GM21423 (cell line): ENCODE results near the gene MRPL51.
"Not testable (repeated sequence)": the region's sequence is repeated elsewhere in the genome, so short reads cannot be mapped to it uniquely, and the experiment has no call there.

Experiments used
- ATAC-seq: cut with Tn5 transposase; IDR thresholded peaks from one replicate; pipeline ENCODE4 v1.9.1; 2021; ENCODE audit warnings: mild to moderate bottlenecking, moderate library complexity; ENCODE audit not compliant: unreplicated experiment

Gene MRPL51

DNA sequence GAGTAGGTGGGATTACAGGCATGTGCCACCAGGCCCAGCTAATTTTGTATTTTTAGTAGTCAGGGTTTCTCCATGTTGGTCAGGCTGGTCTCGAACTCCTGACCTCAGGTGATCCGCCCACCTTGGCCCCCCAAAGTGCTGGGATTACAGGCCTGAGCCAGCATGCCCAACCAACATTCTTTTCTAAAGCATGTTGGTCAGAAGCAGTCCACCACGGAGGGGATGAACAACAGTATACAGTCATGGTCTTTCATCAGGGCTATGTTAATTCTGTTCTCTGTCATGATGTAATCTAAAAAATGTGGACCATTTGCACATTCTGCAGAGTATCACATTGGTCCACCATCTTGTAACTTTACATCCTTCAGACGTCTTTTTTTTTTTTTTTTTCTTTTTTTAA lies 3.6 kb downstream of the MRPL51 start:
- no peak for ATAC-seq

DNA sequence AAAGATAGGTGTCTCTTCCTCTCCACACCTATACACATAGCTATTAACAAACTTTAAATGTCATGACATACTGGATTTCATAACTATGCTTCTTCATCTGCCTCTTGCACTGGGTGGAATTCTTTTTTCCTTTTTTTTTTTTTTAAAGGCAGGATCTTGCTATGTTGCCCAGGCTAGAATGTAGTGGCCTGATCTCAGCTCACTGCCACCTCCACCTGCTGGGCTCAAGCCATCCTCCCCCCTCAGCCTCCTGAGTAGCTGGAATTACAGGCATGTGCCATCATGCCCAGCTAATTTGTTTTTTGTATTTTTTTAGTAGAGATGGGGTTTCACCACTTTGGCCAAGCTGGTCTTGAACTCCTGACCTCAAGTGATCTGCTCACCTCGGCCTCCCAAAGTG lies 4.8 kb downstream of the MRPL51 start:
- ATAC-seq, result no peak

DNA sequence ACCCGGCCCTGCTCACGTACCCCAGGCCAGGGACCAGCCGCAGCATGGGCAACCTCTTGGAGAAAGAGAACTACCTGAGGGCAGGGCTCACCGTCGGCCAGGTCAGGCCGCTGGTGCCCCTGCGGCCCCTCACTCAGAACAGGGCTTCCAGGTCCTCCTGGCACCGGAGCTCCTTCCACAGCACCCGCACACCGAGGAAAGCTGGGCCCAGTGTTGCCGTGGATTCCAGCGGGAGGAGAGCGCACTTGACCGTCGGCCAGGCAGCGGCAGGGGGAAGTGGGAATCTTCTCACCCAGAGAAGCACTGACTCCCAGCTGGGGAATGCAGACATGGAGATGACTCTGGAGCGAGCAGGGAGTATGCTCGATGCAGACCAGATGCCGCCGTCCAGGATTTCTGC lies 14.6 kb downstream of the MRPL51 start:
- ATAC-seq, result no peak

DNA sequence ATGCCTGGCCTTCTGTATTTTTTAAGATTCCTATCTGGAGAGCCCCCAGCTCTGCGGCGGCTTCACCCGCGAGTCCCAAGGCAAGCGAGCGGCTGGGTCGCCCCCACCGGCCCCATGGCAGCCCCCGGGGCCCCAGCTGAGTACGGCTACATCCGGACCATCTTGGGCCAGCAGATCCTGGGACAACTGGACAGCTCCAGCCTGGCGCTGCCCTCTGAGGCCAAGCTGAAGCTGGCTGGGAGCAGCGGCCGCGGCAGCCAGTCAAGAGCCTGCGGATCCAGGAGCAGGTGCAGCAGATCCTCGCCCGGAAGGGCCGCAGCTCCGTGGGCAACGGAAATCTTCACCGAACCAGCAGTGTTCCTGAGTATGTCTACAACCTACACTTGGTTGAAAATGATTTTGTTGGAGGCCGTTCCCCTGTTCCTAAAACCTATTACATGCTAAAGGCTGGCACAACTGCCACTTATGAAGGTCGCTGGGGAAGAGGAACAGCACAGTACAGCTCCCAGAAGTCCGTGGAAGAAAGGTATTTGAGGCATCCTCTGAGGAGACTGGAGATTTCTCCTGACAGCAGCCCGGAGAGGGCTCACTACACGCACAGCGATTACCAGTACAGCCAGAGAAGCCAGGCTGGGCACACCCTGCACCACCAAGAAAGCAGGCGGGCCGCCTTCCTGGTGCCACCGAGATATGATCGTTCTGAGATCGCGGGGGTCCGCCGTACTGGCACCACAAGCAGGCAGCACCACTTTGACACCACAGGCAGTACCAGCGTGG lies 15.3 kb downstream of the MRPL51 start:
- not testable (repeated sequence) for ATAC-seq

DNA sequence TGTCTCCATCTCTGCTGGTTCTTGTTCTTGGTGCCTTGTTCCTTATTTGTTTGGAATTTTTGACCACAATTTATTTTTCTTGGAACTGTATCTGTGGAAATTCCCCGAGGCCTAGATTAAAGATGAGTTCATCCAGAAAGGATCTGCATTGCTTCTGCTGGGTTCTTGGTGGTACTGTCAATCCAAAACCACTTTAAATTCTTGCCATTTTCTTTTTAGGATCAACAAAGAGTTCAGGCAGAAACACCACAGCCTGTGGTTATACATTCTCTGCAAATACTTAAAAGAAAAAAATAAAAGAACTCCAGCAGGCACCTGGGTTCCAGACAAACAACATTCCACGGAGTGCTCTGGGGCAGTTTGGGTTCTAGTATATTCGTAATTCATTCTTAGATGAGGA lies 16.6 kb downstream of the MRPL51 start:
- no peak for ATAC-seq

DNA sequence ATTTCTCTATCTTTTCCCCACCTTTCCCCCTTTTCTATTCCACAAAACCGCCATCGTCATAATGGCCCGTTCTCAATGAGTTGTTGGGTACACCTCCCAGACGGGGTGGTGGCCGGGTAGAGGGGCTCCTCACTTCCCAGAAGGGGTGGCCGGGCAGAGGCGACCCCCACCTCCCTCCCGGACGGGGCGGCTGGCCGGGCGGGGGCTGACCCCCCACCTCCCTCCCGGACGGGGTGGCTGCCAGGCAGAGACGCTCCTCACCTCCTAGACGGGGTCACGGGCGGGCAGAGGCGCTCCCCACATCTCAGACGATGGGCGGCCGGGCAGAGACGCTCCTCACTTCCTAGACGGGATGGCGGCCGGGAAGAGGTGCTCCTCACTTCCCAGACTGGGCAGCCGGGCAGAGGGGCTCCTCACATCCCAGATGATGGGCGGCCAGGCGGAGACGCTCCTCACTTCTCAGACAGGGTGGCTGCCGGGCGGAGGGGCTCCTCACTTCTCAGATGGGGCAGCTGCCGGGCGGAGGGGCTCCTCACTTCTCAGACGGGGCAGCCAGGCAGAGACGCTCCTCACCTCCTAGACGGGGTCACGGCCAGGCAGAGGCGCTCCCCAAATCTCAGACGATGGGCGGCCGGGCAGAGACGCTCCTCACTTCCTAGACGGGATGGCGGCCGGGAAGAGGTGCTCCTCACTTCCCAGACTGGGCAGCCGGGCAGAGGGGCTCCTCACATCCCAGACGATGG lies 17.7 kb downstream of the MRPL51 start:
- not testable (repeated sequence) for ATAC-seq

DNA sequence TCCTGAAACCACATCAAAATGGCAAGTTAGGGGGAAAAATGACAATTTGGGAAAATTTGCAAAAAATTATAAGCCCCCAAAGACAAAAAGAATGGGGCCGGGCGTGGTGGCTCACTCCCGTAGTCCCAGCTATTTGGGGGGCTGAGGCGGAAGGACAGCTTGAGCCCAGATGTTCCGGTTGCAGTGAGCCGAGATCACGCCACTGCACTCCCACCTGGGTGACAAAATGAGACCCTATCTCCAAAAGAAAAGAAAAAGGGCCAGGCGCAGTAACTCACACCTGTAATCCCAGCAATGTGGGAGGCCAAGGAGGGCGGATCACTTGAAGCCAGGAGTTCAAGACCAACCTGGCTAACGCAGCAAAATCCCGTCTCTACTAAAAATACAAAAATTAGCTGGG lies 20.6 kb downstream of the MRPL51 start:
- no peak for ATAC-seq

DNA sequence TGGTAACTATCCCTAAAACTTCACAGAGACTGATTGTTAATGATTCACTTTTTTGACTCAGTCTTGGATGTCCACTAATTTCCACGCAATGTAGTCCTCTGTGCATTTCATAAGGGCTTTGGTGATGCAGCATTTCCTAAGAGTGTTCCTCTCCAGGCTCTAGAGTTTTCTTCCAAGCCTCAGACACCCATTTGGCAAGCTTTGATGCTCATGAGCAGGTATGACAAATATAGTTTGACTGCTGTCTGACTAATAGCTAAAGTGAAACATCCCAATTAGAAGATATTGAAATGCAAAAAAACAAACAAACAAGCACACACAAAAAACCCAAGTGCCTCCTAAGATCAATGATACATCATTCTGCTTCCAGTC lies 21.1 kb downstream of the MRPL51 start:
- ATAC-seq, result no peak

DNA sequence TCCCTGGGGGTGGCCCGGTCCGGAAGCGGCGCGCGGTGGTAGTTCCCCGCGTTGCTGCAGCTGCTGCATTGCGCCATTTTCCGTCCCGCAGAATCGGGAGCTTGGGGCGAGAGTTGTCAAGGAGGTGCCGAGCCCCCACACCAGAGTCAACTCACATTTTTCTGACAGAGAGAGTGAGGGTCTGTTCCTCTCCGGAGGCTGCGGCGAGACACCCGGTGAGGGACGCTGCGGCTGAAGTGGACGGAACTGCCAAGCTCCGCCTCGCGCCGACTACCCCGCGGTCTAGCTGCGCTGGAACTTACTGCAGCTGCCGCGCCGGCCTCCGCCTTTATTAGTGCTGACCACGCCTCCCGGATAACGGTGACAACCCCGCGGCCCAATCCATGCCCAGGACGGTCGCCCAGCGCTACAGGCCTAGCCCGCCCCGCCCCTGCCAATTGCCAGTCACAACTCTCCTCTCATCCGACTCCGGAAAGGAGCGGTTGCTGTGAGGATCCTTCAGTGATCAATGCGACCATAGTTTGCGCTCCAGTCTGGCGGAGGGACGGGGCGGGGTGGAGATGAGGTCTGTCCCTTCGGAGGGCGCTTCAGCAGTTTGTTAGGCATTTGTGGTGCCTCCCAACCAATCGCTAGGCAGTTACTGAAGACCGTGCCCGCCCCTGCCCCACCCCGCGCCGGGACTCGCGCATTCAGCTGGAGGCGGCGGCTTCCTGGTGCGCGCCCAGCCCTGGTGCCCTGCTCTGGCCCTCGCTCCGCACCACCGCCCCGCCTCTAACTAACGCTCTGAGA lies 22.5 kb downstream of the MRPL51 start, which contains the start of gene VAMP1:
TSS of gene VAMP1 (minus strand) at position 303 of the 789 bp plus-strand sequence. CDS start at position 157, 146 bp downstream.
- peak; percentile 91 for ATAC-seq

DNA sequence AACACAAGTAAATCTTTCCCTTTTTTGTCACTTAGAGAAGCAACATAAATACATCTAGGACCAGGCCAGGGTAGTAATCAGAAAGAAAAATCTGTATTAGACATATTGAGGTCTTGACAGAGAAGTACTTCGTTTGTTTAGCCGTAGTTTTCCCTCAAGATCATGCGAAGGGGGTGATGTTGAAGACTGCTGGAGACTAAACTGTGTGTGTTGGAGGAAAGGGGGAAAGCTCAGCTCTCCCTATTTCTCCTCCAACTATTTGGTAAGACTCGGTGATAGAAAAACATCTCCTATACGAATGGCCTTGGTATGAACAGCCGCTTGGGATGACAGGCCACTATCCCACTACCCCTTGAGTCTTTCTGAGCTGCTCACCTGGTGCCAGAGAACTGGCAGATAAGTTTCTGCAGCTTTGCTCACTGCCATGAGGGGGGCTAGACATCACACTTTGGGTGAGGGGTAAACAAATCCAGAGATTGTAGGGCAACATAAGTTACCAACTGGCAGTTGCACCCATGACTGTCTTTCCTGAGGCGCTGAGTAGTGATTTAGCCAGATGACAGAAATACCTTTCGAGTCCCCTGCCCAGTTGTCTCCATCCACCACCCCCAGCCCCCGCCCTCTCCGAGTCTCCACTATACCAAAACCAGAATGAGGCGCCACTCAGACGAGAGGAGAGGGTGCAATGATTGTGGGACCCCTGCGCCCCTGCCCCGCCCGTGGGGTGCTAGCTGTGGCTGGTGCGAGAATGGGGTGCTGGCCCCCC lies 23.3 kb downstream of the MRPL51 start:
- no peak for ATAC-seq

DNA sequence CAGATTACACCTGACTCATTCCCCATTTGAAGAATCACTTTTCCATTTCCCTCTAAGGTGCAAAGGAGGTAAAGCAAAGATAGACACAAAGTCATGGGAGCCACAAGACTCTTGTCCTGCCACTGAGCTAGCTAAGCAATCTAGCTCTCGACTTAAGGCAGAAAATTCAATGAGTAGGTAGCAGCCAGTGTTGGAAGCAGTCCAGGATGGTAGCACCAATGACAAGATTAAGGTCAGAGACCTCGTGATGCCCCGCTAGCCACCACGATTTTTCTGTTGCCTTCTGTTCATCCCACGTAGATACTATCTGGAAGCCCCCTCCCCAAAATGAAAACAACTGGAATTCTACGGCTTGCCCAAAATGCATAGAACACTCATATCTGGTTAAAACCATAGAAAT lies 24.0 kb downstream of the MRPL51 start:
- ATAC-seq, result no peak

DNA sequence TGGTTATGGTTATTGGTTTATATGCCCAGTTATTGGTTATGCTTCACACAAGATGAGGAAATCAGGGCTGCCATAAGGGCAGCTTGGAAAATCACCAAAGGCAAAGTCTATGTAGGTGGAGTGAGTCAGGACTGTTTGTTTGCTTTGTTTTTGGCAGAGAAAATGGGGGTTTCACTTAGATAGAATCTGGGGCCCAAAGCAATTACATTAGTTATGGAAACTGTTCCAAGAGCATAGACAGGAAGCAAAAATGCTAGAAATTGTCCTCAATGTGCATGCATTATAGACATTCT lies 24.8 kb downstream of the MRPL51 start:
- ATAC-seq, result no peak

DNA sequence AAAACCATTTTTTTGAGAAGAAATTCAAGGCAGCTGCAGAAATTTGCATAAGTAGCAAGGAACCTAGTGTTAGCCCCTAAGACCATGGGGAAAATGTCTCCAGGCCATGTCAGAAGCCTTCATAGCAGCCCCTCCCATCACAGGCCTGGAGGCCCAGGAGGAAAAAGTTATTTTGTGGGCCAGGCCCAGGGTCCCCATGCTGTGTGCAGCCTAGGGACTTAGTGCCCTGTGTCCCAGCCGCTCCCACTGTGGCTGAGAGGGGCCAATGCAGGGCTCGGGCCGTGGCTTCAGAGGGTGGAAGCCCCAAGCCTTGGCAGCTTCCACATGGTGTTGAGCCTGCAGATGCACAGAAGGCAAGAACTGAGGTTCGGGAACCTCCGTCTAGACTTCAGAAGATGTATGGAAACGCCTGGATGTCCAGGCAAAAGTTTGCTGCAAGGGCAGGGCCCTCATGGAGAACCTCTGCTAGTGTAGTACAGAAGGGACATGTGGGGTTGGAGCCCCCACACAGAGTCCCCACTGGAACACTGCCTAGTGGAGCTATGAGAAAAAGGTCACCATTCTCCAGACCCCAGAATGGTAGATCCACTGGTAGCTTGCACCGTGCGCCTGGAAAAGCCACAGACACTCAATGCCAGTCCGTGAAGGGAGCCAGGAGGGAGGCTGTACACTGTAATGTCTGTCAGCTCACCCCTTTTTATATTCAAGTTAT lies 25.3 kb downstream of the MRPL51 start:
- not testable (repeated sequence) for ATAC-seq

DNA sequence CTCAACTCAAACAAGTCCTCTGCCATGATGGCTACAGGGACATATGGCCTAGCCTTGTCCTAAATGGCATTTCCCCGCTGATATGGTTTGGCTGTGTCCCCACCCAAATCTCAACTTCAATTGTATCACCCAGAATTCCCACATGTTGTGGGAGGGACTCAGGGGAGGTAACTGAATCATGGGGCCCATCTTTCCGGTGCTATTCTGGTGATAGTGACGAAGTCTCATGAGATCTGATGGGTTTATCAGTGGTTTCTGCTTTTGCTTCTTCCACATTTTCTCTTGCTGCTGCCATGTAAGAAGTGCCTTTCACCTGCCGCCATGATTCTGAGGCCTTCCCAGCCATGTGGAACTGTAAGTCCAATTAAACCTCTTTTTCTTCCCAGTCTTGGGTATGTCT lies 26.3 kb downstream of the MRPL51 start:
- not testable (repeated sequence) for ATAC-seq

DNA sequence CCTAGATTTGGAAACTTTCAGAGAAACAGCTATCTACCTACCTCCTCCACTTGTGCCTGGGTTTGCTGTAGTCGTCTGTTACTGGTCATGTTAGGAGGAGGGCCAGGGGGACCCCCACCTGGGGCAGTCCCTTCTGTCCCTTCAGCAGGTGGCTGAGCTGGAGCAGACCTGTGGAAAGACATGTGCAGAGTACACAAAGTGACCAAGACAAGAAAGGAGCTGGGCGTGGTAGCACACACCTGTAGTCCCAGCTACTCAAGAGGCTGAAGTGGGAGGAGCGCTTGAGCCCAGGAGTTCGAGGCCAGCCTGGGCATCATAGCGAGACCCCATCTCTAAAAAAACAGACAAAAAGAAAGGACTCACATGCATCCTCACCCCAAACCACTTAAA lies 26.9 kb downstream of the MRPL51 start:
- no peak for ATAC-seq

DNA sequence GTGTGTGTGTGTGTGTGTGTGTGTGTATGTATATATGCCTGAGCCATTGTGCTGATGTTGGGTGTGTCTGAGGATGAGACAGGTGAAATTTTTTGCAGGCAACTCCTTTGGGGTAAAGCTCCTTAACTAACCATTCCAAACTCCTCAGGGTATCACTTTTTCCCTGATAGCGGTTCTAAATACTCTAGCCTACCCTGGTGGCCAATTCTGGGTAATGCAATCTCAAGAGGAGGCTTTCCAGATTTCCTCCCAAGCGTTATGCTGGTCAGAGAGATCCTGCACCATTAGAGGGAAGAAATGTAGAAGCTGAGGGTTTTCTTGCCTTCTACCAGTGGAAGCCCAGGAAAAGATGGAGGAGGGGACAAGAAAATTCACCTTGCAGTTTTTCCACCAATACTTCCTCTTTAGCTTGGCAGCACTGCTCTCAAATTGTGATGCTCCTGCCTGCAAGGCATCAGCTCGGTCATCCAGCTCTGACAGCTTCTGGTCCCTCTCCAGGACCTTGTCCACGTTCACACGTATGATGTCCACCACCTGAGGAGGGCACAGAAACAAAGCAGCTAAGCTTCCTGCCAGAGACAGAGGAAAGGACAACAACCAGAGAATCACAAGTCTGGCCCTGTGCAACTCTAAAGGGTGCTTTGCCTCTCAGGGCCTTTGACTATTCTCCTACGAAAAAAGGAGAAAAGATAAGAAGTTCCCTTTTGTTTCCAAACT lies 27.4 kb downstream of the MRPL51 start:
- no peak for ATAC-seq

DNA sequence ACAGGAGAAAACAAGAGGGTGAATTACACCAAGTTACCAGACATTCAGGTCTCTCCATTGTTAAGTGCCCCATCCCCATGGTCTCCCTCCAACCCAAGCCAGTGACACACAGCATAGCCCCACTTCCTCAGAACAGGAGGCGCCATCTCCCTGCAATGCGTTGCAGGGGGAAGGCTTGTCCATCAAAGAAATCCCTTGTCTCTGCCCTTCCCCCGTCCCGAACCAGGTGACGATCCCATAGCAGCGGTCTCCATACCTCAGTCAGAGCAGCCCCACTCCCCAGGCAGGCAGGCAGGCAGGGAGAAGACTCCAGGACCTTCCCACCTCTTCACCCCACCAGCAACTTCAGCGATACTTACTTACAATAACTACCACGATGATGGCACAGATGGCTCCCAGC lies 28.5 kb downstream of the MRPL51 start:
- ATAC-seq, result no peak

DNA sequence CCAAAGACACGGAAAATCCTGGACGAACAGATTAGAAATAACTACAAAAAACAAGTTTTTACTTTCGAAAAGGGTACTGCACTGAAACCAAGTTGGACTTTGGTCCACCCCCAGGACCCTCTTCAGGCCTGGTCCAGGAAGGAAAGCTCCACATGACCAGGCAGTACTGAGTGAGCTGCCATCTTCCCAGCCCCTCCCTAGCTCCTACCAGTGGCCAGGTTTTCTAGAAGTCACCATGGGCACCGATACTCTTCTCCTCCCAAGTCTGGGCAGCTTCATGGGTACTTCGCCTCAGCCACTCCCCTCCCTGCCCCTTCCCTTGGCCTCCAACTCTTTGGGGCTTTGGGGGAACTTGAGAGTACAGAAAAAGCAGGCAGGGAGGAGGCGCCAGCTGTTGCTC lies 29.2 kb downstream of the MRPL51 start:
- ATAC-seq, result no peak

DNA sequence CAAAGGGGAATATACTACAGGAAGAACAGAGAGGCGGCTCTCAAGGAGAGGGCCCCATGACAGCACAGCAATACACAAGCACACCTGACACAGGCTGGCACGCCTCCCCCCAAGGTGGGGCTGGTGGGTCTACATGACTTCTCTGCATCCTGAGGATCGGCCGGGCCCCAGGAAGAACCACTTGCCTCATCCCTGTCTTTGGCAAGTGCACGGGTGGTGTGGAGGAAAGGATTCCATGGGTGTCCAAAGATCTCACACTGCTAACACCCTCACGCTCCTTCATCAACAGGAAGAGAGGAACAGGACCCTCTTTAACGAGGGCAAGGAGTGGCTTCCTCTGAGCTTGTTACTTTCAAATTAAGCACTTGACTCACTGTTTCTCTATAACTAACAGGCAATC lies 29.8 kb downstream of the MRPL51 start:
- no peak for ATAC-seq
